ENCODE results near the gene ZBTB40.

DNA sequence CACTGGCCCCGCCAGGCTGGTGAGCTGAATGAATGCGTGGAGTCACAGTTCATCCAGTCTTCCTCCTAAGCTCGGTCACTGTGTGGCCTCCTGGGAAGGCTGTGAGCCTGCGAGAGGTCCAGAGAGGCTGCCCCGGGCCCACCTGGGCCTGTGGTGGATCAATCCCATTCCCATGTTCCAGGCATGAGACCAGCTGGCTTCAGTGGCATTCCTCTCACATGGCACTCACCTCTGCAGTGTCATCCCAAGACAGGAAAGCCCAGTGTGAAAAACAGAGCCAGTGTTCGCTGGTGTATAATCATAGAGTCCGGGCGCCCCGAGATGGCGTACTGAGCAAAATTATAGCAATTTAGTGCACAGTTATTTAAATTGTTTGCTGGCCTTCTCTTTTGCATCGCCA lies 74.0 kb downstream of the ZBTB40 start:
- TF ChIP-seq, protein P1, sequence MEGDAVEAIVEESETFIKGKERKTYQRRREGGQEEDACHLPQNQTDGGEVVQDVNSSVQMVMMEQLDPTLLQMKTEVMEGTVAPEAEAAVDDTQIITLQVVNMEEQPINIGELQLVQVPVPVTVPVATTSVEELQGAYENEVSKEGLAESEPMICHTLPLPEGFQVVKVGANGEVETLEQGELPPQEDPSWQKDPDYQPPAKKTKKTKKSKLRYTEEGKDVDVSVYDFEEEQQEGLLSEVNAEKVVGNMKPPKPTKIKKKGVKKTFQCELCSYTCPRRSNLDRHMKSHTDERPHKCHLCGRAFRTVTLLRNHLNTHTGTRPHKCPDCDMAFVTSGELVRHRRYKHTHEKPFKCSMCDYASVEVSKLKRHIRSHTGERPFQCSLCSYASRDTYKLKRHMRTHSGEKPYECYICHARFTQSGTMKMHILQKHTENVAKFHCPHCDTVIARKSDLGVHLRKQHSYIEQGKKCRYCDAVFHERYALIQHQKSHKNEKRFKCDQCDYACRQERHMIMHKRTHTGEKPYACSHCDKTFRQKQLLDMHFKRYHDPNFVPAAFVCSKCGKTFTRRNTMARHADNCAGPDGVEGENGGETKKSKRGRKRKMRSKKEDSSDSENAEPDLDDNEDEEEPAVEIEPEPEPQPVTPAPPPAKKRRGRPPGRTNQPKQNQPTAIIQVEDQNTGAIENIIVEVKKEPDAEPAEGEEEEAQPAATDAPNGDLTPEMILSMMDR (conservative IDR thresholded peaks at IDR 0.05; ENCODE audit: low read length), result no peak
- TF ChIP-seq EZH2phosphoT487 (IDR thresholded peaks at IDR 0.05; ENCODE audit: borderline replicate concordance), result no peak
